DND-41 (cell line): Measurements from ENCODE around the gene SND1.

Experiments
- ATAC-seq: fragments of 200-7000 bp; cut with Tn5 transposase; 3 replicates; pipeline ENCODE4 v1.9.1; 2021; ENCODE audit warnings: low read depth; ENCODE audit not compliant: insufficient read depth
- DNase-seq: peaks from one replicate; pipeline ENCODE4 v3.0.0-alpha.2; 2020
- H2AFZ ChIP-seq: 2 replicates; pipeline ENCODE4 v1.6.0; 2012; ENCODE audit warnings: low read depth, low read length
- H3K27ac ChIP-seq: 2 replicates; pipeline ENCODE4 v1.5.1; 2012; ENCODE audit warnings: low read length, inconsistent platforms
- H3K27me3 ChIP-seq: fragments of 200-600 bp; sonication (generic); 2 replicates; pipeline ENCODE4 v1.6.0; 2012; ENCODE audit warnings: low read length, mild to moderate bottlenecking, inconsistent platforms; ENCODE audit not compliant: insufficient read depth, poor library complexity
- H3K36me3 ChIP-seq: 2 replicates; pipeline ENCODE4 v1.5.1; 2012; ENCODE audit warnings: low read length, inconsistent platforms; ENCODE audit not compliant: insufficient read depth
- H3K4me1 ChIP-seq: 2 replicates; pipeline ENCODE4 v1.5.1; 2012; ENCODE audit warnings: mild to moderate bottlenecking, low read length; ENCODE audit not compliant: insufficient read depth
- H3K4me2 ChIP-seq: 2 replicates; pipeline ENCODE4 v1.6.0; 2012; ENCODE audit warnings: mild to moderate bottlenecking, moderate library complexity, low read length, inconsistent platforms; ENCODE audit not compliant: insufficient read depth
- H3K4me3 ChIP-seq, 2 experiments: fragments of 200-600 bp in 1 of 2; shearing (Covaris generic) in 1 of 2; 2 replicates each; pipeline ENCODE4 v1.5.1; 2012 to 2016; ENCODE audit warnings: inconsistent platforms in 2 of 2, low read length in 2 of 2, mild to moderate bottlenecking in 2 of 2, low read depth in 1 of 2, moderate library complexity in 1 of 2
- H3K79me2 ChIP-seq: 2 replicates; pipeline ENCODE4 v1.6.0; 2012; ENCODE audit warnings: low read length, inconsistent platforms; ENCODE audit not compliant: insufficient read depth
- H3K9ac ChIP-seq: 2 replicates; pipeline ENCODE4 v1.6.0; 2012; ENCODE audit warnings: low read depth, mild to moderate bottlenecking, inconsistent platforms, low read length, moderate library complexity
- H3K9me3 ChIP-seq: 2 replicates; pipeline ENCODE4 v1.5.1; 2012; ENCODE audit warnings: low read length, moderate library complexity, mild to moderate bottlenecking, inconsistent platforms; ENCODE audit not compliant: insufficient read depth, severe bottlenecking
- H4K20me1 ChIP-seq: 2 replicates; pipeline ENCODE4 v1.6.0; 2012; ENCODE audit warnings: low read length; ENCODE audit not compliant: insufficient read depth
- EZH2 ChIP-seq: IDR thresholded peaks from 3 replicates; pipeline ENCODE4 v1.6.1; 2012; ENCODE audit warnings: borderline replicate concordance, low read depth, mild to moderate bottlenecking, moderate library complexity, low read length, inconsistent platforms; ENCODE audit not compliant: severe bottlenecking
- TF ChIP-seq, protein P1 (sequence below): IDR thresholded peaks from 2 replicates; pipeline ENCODE4 v1.5.1; 2012; ENCODE audit warnings: borderline replicate concordance, low read length, moderate library complexity, mild to moderate bottlenecking; ENCODE audit not compliant: poor library complexity, severe bottlenecking; ENCODE audit errors: extremely low read depth

Gene SND1

DNA sequence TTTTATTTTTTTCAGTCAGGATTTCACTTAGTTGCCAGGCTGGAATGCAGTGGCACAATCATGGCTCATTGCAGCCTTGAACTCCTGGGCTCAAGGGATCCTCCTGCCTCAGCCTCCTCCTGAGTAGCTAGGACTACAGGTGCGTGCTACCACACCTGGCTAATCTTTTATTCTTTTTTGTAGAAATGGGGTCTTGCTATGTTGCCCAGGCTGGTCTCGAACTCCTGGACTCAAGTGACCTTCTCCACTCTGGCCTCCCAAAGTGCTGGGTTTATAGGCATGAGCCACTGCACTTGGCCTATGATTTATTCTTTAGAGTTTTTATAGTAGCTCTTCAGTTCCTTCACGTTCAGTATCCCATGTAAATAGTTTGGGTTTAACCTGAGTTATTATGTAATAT, 5.5 kb downstream of the SND1 start:
- no peak overlapping the region for H3K27ac ChIP-seq
- H3K9ac ChIP-seq, result no peak overlapping the region
- no peak for DNase-seq
- no peak overlapping the region for H2AFZ ChIP-seq
- H3K9me3 ChIP-seq, result no peaks in the 10 kb centered on the region
- no peak for TF ChIP-seq EZH2
- H3K4me2 ChIP-seq, result no peak overlapping the region
- H3K36me3 ChIP-seq, result peaks cover 44% of the 10 kb centered on the region; the same call in 1 of the 2 replicates
- no peak for ATAC-seq
- H3K4me3 ChIP-seq, result no peak overlapping the region
- H3K27me3 ChIP-seq, result no peaks in the 10 kb centered on the region
- H3K4me1 ChIP-seq, result peaks cover 30% of the 10 kb centered on the region
- peaks cover 36% of the 10 kb centered on the region; the same call in 1 of the 2 replicates for H4K20me1 ChIP-seq
- peaks cover 100% of the 10 kb centered on the region for H3K79me2 ChIP-seq

DNA sequence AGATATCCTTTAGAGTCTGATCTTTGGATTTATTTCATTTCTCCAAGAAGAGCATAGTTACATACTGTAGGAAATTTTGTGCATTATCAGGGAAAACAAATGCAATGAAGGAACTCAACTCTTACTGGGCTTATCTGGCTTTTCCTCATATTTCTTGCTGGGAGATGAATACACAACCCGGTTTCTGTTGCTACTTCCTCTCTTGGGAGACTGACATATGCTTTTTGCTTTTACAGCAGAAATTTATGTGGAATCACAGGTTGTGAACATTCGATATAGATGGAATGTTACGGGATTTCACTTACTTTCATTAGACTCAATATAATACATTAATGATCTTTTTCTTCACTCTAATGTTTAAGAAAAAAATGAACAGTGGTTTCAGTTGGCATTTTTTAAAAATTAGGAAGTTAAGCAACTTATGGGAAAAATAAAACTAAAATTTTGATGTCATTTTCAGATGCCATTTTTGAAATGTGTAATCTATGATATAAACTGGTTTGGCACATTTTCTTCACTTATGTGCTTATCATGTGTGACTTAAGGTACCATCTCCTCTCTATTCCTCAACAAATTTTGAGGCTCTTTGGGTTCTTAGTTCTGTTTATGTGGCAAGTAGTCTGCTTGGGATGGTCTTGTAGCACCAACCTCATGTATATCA, 7.1 kb downstream of the SND1 start:
- H3K9me3 ChIP-seq, result no peaks in the 10 kb centered on the region
- H3K4me2 ChIP-seq, result no peak overlapping the region
- no peak for TF ChIP-seq EZH2
- TF ChIP-seq, protein P1, sequence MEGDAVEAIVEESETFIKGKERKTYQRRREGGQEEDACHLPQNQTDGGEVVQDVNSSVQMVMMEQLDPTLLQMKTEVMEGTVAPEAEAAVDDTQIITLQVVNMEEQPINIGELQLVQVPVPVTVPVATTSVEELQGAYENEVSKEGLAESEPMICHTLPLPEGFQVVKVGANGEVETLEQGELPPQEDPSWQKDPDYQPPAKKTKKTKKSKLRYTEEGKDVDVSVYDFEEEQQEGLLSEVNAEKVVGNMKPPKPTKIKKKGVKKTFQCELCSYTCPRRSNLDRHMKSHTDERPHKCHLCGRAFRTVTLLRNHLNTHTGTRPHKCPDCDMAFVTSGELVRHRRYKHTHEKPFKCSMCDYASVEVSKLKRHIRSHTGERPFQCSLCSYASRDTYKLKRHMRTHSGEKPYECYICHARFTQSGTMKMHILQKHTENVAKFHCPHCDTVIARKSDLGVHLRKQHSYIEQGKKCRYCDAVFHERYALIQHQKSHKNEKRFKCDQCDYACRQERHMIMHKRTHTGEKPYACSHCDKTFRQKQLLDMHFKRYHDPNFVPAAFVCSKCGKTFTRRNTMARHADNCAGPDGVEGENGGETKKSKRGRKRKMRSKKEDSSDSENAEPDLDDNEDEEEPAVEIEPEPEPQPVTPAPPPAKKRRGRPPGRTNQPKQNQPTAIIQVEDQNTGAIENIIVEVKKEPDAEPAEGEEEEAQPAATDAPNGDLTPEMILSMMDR, result no peak
- H4K20me1 ChIP-seq, result peaks cover 44% of the 10 kb centered on the region; the same call in 1 of the 2 replicates
- H3K79me2 ChIP-seq, result peaks cover 100% of the 10 kb centered on the region
- ATAC-seq, result no peak
- peaks cover 48% of the 10 kb centered on the region; the same call in 1 of the 2 replicates for H3K36me3 ChIP-seq
- no peak overlapping the region for H3K4me3 ChIP-seq
- no peak overlapping the region for H2AFZ ChIP-seq
- H3K9ac ChIP-seq, result no peak overlapping the region
- peaks cover 16% of the 10 kb centered on the region for H3K4me1 ChIP-seq
- H3K27ac ChIP-seq, result no peak overlapping the region
- DNase-seq, result no peak
- H3K27me3 ChIP-seq, result no peaks in the 10 kb centered on the region

DNA sequence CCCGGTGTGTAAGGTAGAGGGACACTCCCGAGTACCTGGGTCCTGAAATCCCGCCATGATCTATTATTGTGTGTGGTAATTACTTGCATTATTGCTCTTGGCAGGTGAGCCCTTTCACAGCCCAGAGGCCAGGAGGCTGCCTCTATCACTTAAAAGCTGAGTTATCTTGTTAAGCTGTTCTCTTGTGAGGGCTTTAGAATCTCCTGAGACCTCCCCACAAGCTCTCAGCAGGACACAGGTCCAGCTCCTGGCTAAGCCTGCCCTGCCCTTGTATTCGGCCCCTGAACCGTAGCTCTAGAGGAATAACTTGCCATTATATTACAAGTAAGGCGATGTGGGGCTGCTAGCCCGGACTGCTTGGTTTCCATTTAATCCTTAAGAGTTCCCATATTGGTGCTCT, 13.9 kb downstream of the SND1 start:
- peaks cover 48% of the 10 kb centered on the region for H4K20me1 ChIP-seq
- no peaks in the 10 kb centered on the region for H3K4me1 ChIP-seq
- H3K79me2 ChIP-seq, result peaks cover 96% of the 10 kb centered on the region
- H3K9me3 ChIP-seq, result no peaks in the 10 kb centered on the region
- H3K9ac ChIP-seq, result no peak overlapping the region
- no peak overlapping the region for H3K4me3 ChIP-seq
- H3K27ac ChIP-seq, result no peak overlapping the region
- TF ChIP-seq EZH2, result no peak
- TF ChIP-seq, protein P1, result no peak
- H3K36me3 ChIP-seq, result peaks cover 31% of the 10 kb centered on the region
- no peak overlapping the region for H2AFZ ChIP-seq
- DNase-seq (no peak), ATAC-seq (no peak)
- H3K4me2 ChIP-seq, result no peak overlapping the region
- H3K27me3 ChIP-seq, result no peaks in the 10 kb centered on the region

DNA sequence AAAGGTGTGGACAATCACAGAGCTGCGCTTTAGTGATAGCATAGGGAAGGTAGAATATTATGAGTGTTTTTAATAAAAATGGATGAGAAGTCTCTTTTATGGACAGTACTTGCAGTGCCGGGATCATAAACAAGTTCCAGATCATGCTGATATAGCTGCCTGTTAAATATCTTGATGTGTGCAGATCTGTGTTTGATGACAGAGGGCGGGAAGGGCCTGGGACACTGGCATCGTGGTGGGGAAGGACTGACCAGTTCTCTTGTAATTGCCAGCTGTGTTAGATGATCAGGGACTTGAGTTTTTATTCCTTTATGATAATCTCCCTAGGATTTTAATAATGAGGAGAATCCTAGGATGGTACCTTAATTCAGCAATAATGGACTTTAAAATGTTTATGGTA, 14.6 kb downstream of the SND1 start:
- no peaks in the 10 kb centered on the region for H3K4me1 ChIP-seq
- H3K27ac ChIP-seq, result no peak overlapping the region
- no peak overlapping the region for H3K4me3 ChIP-seq
- ATAC-seq (no peak), DNase-seq (no peak)
- H3K9me3 ChIP-seq, result no peaks in the 10 kb centered on the region
- H2AFZ ChIP-seq, result no peak overlapping the region
- H3K79me2 ChIP-seq, result peaks cover 96% of the 10 kb centered on the region
- peaks cover 47% of the 10 kb centered on the region for H4K20me1 ChIP-seq
- no peak for TF ChIP-seq EZH2
- TF ChIP-seq, protein P1, result no peak
- H3K4me2 ChIP-seq, result no peak overlapping the region
- no peaks in the 10 kb centered on the region for H3K27me3 ChIP-seq
- no peak overlapping the region for H3K9ac ChIP-seq
- H3K36me3 ChIP-seq, result peaks cover 28% of the 10 kb centered on the region
